GM19463 (cell line): ENCODE data around the gene SARS2.
A peak's percentile ranks its signal among the peaks of the same experiment; 100 is the strongest.
"Not testable (repeated sequence)": the region's sequence is repeated elsewhere in the genome, so short reads cannot be mapped to it uniquely, and the experiment has no call there.

Experiments used
- ATAC-seq: cut with Tn5 transposase; IDR thresholded peaks from one replicate; pipeline ENCODE4 v1.9.1; 2021; ENCODE audit warnings: mild to moderate bottlenecking, moderate library complexity; ENCODE audit not compliant: unreplicated experiment

The SARS2 gene

GRCh38 chr19:38929929-38930775, at the start of gene SARS2:
Gene SARS2 (minus strand): TSS chr19:38930763. CDS start chr19:38930736, 27 bp downstream.
- ATAC-seq = peak; percentile 65

- no peak for ATAC-seq
These were observed 49.2 kb upstream of the SARS2 start for GRCh38 chr19:38979812-38980211.

GRCh38 chr19:38978326-38978689, 47.7 kb upstream of the SARS2 start:
- no peak for ATAC-seq

- ATAC-seq = peak; percentile 84
These were observed 47.1 kb upstream of the SARS2 start for GRCh38 chr19:38977445-38978325.

GRCh38 chr19:38975861-38976271, 45.3 kb upstream of the SARS2 start:
- ATAC-seq = no peak

- ATAC-seq = no peak
These were observed 44.8 kb upstream of the SARS2 start, which contains the start of gene FBXO17 for GRCh38 chr19:38975214-38975860. Gene FBXO17 (minus strand): TSS chr19:38975742. CDS start chr19:38950319, 25,423 bp downstream.

GRCh38 chr19:38974624-38975213, 44.2 kb upstream of the SARS2 start:
- no peak for ATAC-seq

- no peak for ATAC-seq
These were observed 41.1 kb upstream of the SARS2 start for GRCh38 chr19:38971672-38972071.

- no peak for ATAC-seq
These were observed 40.3 kb upstream of the SARS2 start for GRCh38 chr19:38970664-38971532.

- not testable (repeated sequence) for ATAC-seq
These were observed 35.6 kb upstream of the SARS2 start for GRCh38 chr19:38966149-38966548.

- ATAC-seq = no peak
These were observed 34.2 kb upstream of the SARS2 start for GRCh38 chr19:38964738-38965137.

GRCh38 chr19:38959618-38960017, 29.1 kb upstream of the SARS2 start:
- ATAC-seq = no peak

- ATAC-seq = no peak
These were observed 27.7 kb upstream of the SARS2 start for GRCh38 chr19:38958301-38958700.

- ATAC-seq = no peak
These were observed 25.7 kb upstream of the SARS2 start for GRCh38 chr19:38956264-38956663.

- ATAC-seq = no peak
These were observed 23.1 kb upstream of the SARS2 start for GRCh38 chr19:38953677-38954076.

GRCh38 chr19:38952395-38953165, 22.0 kb upstream of the SARS2 start:
- no peak for ATAC-seq

- ATAC-seq = no peak
These were observed 20.6 kb upstream of the SARS2 start for GRCh38 chr19:38951187-38951586.

- ATAC-seq = no peak
These were observed 19.2 kb upstream of the SARS2 start for GRCh38 chr19:38949580-38950367.
